OCI-M2 (cell line): ENCODE measurements around the gene DRC1.

Source experiments
- DNase-seq: peaks from one replicate; lab custom pipeline; 2025; ENCODE audit not compliant: unreplicated experiment; lab: John Stamatoyannopoulos, UW

DRC1 gene

DNA sequence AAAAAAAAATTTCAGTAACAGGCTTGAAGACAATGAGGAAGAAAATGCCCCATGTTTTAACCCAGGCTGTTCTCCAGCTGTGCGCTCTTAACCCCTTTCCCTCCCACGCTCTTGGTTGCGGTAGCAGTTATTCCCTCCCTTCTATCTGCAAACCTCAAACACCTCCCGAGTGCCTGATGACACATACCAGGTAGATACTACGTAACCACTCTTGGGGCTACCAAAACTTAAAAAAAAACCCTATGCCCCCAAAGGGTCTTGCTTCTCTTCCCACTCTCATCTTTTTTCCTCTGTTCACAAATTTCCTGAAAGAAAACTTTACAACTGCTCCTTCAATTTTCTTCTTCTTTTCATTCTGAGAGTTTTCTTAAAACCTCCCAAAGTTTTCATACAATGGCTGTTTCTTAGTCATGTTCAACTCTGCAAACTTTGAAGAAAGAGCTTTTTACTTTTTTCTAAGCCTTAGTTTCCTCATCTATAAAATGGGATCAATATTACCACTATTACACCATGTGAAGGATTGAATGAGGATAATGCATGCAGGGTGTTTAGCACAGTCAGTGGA is 4.9 kb upstream of the DRC1 start:
- DNase-seq: no peak

DNA sequence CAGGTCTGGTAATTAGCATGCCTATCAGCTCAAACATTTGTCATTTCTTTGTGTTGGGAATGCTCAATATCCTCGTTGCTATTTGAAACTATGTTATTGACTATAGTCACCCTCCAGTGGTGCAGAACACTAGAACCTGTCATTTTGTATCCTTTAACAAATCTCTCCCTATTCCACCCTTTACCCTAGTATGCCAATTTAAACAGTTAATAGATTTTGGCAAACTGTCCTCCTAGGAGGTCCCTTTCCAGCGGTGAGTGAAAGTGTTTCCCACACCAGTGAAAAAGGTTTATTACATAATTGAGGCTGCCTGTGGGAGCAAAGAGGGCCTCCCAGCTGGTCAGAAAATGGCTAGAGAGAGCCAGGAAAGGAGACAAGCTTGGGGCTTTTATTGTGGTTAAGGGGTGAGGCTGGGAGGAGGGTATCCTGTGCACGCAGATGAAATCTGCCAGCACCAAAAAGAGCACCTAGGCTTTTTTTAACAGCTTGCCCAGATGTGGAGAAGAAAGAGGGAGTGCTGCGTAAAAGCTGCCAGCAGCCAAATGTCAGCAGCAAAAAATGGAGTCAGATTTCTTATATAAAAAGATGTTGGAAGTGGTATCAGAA is 1.8 kb upstream of the DRC1 start:
- DNase-seq: no peak

DNA sequence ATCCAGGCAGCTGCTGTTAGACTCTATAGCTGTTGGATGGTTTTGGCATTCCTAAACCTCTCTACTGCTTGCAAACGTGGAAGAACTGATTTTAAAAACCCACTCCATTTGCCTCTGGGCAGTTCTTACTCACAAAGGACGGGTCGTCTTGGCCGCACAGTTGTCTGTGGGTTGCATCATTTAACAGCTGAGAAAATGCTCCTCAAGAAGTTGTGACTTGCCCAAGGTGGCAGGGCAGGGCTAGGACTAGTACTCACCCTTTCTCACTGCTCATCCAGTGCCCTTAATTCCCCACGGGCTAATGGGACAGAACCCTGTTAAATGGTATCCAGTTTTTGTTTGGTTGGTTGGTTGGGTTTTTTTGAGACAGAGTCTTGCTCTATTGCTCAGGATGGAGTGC is 997 bp upstream of the DRC1 start:
- DNase-seq: no peak

GRCh38 chr2:26407526-26407925 is 5.8 kb downstream of the DRC1 start:
- no peak for DNase-seq

- no peak for DNase-seq
Observed at GRCh38 chr2:26409785-26410184, 8.1 kb downstream of the DRC1 start.

DNA sequence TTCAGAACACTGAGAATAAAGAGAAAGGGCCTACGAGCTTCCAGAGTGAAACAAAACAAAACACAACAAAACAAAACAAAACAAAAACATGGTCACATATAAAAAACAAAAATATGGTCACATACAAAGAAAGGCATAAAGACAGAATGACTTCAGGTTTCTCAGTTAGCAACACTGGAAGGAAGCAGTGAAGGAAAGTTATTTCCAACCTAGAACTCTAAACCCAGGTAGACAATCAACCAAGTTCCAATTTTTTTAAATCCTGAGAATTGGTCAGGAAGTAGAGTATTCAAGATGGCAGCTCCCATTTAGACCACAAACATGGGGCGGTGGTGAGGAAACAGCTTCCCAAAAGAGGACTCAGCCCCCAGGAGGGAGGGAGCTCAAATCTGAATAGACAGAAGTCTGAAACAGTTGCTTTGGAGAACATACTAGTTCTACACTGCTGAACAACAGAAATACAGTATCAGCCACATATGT is 9.1 kb downstream of the DRC1 start:
- no peak for DNase-seq

GRCh38 chr2:26411419-26411818 is 9.7 kb downstream of the DRC1 start:
- DNase-seq: no peak

DNA sequence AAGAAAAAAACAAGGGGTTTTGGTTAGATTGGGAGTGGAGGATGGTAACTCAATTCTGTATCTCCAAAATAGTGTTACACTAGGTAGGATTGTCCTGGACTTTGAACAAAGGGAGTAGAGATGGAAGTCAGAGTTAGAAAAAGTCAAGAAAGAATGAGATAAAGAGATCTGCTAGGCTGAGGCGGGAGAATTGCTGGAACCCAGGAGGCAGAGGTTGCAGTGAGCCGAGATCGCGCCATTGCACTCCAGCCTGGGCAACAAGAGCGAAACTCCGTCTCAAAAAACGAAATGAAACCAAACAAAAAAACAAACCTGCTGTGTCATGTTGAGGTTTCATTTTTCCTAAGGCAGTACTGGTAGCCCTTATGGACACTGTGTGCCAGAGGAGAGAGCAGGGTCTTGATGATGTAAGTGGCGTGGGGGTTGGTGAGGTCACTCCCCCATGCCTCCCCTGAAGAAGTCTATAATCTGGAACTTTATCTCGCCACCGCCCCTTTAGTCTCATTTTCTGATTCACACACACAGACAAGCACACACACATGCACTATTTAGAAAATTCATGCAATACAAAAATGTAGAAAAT is 10.5 kb downstream of the DRC1 start:
- peak; percentile 23 for DNase-seq

DNA sequence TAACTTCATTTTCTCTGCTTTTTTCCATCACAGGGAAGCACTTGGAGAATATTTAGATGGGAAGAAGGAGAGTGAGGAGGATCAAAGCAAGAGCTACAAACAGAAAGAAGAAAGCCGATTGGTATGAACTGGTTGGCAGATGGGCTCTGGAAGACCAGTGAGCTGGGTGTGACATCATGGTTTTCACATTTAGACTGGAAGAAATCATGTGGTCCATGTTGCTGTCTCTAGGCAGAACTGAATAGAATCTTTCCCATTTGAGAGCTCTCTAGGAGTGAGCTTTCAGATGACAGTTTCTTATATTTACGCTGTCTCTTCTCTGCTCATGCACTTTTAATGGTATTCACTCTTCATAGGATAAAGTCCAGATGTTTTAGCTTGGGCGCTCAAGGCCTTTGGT is 12.6 kb downstream of the DRC1 start:
- no peak for DNase-seq

DNA sequence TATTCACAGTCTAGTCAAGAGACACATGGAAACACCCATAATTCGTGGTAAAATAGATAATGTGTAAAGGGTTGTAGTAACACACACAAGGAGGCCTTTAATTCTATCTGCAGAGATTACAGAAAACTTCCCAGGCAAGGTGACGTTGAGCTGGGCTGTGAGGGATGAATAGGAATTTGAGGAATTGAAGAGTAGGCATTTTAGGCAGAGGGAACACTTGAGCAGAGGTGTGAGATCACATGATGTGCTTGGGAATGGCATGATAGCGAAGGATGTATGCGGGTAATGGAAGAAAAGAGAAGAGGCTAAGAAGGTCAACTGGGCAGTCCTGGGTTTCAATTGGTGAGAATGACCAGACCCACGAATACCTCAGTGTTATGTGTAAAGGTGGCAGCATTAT is 20.2 kb downstream of the DRC1 start:
- no peak for DNase-seq

- DNase-seq: no peak
Observed at GRCh38 chr2:26422947-26423629, 21.4 kb downstream of the DRC1 start.

DNA sequence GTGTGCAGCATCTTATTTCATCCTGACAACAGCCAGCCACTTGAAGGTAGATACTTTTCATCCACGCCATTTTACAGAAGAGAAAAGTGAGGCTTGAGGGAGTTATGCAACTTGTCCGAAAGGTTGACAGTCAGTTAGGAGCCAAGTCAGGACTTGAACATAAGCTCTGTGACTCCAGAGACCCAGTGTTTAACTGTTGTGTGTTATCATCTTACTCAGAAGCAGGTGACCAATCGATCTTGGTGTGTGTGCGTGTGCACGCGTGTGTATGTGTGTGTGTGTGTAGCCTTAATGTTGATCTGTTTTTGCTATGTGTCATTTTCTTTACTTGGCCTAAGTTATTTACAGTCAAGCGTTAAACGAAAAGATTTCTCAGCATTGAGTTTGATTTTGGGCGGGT is 22.0 kb downstream of the DRC1 start:
- no peak for DNase-seq

DNA sequence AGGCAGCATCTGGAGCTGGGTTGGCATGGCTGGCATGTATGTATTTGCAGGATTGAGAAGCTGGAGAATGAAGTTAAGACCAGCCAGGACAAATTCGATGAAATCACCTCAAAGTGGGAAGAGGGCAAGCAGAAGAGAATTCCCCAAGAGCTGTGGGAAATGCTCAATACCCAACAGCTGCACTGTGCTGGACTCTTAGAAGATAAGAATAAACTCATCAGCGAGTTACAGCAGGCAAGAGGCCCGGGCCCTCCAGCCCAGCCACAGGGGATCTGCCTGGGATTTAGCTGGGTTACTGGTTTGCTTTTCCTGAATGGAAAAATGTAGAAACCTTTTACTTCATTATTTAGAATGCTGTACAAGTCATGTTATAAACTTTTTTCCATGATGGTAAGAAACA is 22.5 kb downstream of the DRC1 start:
- no peak for DNase-seq

GRCh38 chr2:26428846-26429245 is 27.1 kb downstream of the DRC1 start:
- no peak for DNase-seq

- DNase-seq: no peak
Observed at GRCh38 chr2:26429779-26430578, 28.3 kb downstream of the DRC1 start.

DNA sequence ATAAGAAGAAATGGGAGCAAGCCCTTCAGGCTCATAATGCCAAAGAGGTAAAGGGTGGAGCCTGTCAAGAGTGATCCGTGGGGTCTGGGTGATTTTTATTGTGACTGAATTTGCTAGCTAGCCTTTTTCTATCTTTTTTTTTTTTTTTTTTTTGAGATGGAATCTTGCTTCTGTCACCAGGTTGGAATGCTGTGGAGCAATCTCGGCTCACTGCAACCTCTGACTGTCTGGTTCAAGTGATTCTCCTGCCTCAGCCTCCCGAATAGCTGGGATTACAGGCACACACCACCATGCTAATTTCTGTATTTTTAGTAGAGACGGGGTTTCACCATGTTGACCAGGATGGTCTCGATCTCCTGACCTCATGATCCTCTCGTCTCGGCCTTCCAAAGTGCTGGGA is 29.1 kb downstream of the DRC1 start:
- DNase-seq: no peak

DNA sequence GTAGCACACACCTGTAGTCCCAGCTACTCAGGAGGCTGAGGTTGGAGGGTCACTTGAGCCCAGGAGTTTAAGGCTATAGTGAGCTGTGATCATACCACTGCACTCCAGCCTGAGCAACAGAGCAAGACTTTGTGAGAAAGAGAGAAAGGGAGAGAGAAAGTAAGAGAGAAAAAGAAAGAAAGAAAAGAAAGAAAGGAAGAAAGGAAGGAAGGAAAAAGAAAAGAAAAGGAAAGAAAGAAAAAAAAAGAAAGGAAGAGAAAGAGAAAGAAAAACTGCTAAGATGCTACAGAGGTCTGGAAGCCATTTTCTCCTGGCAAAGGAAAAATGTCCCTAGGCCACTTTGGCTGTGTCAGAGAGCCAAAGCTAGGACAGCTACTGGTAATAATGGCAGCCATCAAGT is 30.6 kb downstream of the DRC1 start:
- no peak for DNase-seq

GRCh38 chr2:26432859-26433258 is 31.1 kb downstream of the DRC1 start:
- no peak for DNase-seq

GRCh38 chr2:26435106-26435505 is 33.4 kb downstream of the DRC1 start:
- no peak for DNase-seq

DNA sequence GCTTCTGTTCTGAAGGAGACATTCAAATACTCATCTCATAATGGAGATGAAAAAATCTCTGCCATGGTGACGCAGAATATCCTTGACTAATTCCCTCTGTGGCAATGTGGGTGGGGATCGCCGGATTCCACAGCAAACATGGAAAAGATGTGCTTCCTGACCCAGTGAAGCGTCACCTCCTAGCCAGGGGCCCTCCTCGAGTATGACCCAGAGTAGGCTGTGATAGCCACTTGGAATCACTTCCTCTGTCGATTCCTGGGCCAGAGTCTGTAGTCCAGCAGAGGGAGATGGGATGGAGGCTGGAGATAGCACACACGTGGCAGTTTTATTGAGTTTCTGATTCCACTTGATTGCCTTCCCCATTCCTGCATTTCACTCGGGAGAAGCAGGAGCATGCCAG is 36.8 kb downstream of the DRC1 start:
- DNase-seq: no peak

DNA sequence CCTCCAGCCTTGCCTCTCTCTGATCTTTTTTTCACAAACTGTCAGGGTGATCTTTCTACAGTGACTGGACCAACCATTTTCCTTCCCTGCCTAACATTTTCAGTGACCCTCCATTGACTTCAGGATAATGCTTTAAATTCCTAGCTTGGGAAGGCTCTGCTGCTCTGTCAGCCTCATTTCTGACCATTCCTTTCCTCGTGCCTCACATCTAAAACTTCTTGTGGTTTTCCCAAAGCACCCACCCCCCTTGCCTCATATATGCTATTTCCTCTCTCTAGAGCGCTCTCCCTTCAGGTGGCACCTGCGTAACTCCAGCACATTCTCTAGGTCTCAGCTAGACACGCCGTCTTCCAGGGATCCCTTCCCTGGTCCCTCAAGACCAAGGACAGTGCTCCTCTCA is 37.2 kb downstream of the DRC1 start:
- no peak for DNase-seq

GRCh38 chr2:26442301-26442700 is 40.6 kb downstream of the DRC1 start:
- no peak for DNase-seq
